Kidney (tissue), 14 donors: ENCODE data around the gene HAVCR1. TPM values are rescaled to one million over a fixed set of nuclear protein-coding genes. Genes with fewer than 3 reads are reported as not detected.

Source experiments
- DNase-seq, 5 donors: peaks; one replicate each; pipeline ENCODE4 v3.0.0-alpha.2; 2013 to 2020
- FAIRE-seq: peaks from 2 replicates; lab custom pipeline; 2012; peaks lifted over from hg19 to GRCh38; lab: Jason Lieb, UNC
- H3K27ac ChIP-seq, 2 donors: one replicate each; pipeline ENCODE4 v1.7.0; 2013; ENCODE audit warnings: low read depth in 2 of 2, low read length in 2 of 2, inconsistent platforms in 1 of 2
- H3K27me3 ChIP-seq: one replicate; pipeline ENCODE4 v1.7.1; 2013; ENCODE audit warnings: low read length, inconsistent platforms; ENCODE audit not compliant: control insufficient read depth, insufficient read depth
- H3K36me3 ChIP-seq, 3 donors: one replicate each; pipeline versions ENCODE4 v1.7.0 to v1.7.1; 2013; ENCODE audit warnings: low read length in 3 of 3, control low read depth in 1 of 3, inconsistent platforms in 1 of 3; ENCODE audit not compliant: insufficient read depth in 3 of 3, control insufficient read depth in 2 of 3
- H3K4me1 ChIP-seq, 3 donors: one replicate each; pipeline versions ENCODE4 v1.7.0 to v1.7.1; 2013; ENCODE audit warnings: low read length in 3 of 3, inconsistent platforms in 1 of 3, low read depth in 1 of 3; ENCODE audit not compliant: control insufficient read depth in 2 of 3, insufficient read depth in 2 of 3
- H3K4me3 ChIP-seq, 3 donors: one replicate each; pipeline versions ENCODE4 v1.7.0 to v1.8.1; 2013; ENCODE audit warnings: low read length in 3 of 3, control low read depth in 1 of 3, inconsistent platforms in 1 of 3
- H3K9ac ChIP-seq, 3 donors: one replicate each; pipeline versions ENCODE4 v1.7.0 to v1.7.1; 2013; ENCODE audit warnings: low read length in 3 of 3, control low read depth in 1 of 3, inconsistent platforms in 1 of 3
- H3K9me3 ChIP-seq, 3 donors: one replicate each; pipeline versions ENCODE4 v1.7.0 to v1.7.1; 2013; ENCODE audit warnings: low read length in 3 of 3, control low read depth in 1 of 3, inconsistent platforms in 1 of 3; ENCODE audit not compliant: control insufficient read depth in 2 of 3, insufficient read depth in 1 of 3
- CTCF ChIP-seq: IDR thresholded peaks from 3 replicates; pipeline ENCODE4 v1.5.1; 2012; ENCODE audit warnings: mild to moderate bottlenecking, moderate library complexity, borderline replicate concordance; ENCODE audit not compliant: insufficient read depth; ENCODE audit errors: extremely low read depth
- intact Hi-C: fragments of 100-400 bp; cut with DNase I; formaldehyde crosslinking; loops from one replicate; pipeline ENCODE4 v1.11.1; 2022
- polyA plus RNA-seq: library from polyadenylated mRNA; stranded (reverse); fragments of 350-450 nt; fragmentation: Illumina TruSeq; extraction: RNeasy Lipid Tissue Mini Kit (QIAGEN cat#74804); gene quantifications from one replicate; pipeline ENCODE4 v1.2.3, GENCODE V29; 2014; ENCODE audit warnings: low read depth, low replicate concordance; ENCODE audit not compliant: insufficient read depth
- total RNA-seq: library from RNA; stranded (reverse); fragmentation: NEBNext Ultra II Directional; extraction: Animal tissue kit (Norgen Biotek cat#: 25700); gene quantifications from one replicate; pipeline ENCODE4 v1.2.1, GENCODE V29; 2021
- donor health status: control.
- donor health status: control.
- donor health status: control.
- donor health status: control.
- donor health status: control.
- donor health status: DM: yes; HTN: yes; CAD: no.
- donor health status: Normal renal cell carcinoma (clear cell type).

Gene HAVCR1
- total and polyA plus RNA-seq, 2 donors from 2014 or later: 0.65 to 114 TPM

- DNase-seq: no peak
- intact Hi-C loops: no loop called here
- FAIRE-seq: no peak
- Histone ChIP-seq H3K36me3 (no peaks in the 10 kb centered on the region), H3K9me3 (no peaks in the 10 kb centered on the region), H3K4me3 (no peak overlapping the region), H3K27ac (peak overlapping the region in 1 of 2 donors; percentile 7), H3K9ac (no peak overlapping the region), H3K27me3 (no peaks in the 10 kb centered on the region), H3K4me1 (peaks cover 0 to 8% (median 0%) of the 10 kb centered on the region in 3 donors)
- TF ChIP-seq CTCF: no peak
Observed at GRCh38 chr5:157100140-157100679, 41.3 kb upstream of the HAVCR1 start.

GRCh38 chr5:157088342-157088990 lies 29.6 kb upstream of the HAVCR1 start:
- no peak overlapping the region for H3K27ac ChIP-seq
- H3K36me3 ChIP-seq: no peaks in the 10 kb centered on the region
- no peaks in the 10 kb centered on the region for H3K4me1 ChIP-seq
- H3K9ac ChIP-seq: no peak overlapping the region
- FAIRE-seq (no peak), DNase-seq (no peak)
- H3K9me3 ChIP-seq: no peaks in the 10 kb centered on the region
- intact Hi-C loops: no loop called here
- TF ChIP-seq CTCF: no peak
- no peaks in the 10 kb centered on the region for H3K27me3 ChIP-seq
- H3K4me3 ChIP-seq: no peak overlapping the region

GRCh38 chr5:157086751-157087359 lies 27.9 kb upstream of the HAVCR1 start:
- intact Hi-C loops: no loop called here
- H3K36me3 ChIP-seq: no peaks in the 10 kb centered on the region
- no peak for FAIRE-seq

More at GRCh38 chr5:157086751-157087359, 27.9 kb upstream of the HAVCR1 start:
- Histone ChIP-seq H3K4me3 (no peak overlapping the region), H3K4me1 (no peaks in the 10 kb centered on the region), H3K27me3 (no peaks in the 10 kb centered on the region), H3K27ac (no peak overlapping the region), H3K9me3 (no peaks in the 10 kb centered on the region), H3K9ac (no peak overlapping the region)
- DNase-seq: no peak
- no peak for TF ChIP-seq CTCF
